ENCODE data around the gene ANKS1B. TPM values are rescaled to one million over a fixed set of nuclear protein-coding genes. Genes with fewer than 3 reads are reported as not detected.
"Not testable (repeated sequence)": the region's sequence is repeated elsewhere in the genome, so short reads cannot be mapped to it uniquely, and the experiment has no call there.

Gene ANKS1B
- total and polyA plus RNA-seq, 2 experiments from 2014 or later: 1.8 to 1.9 TPM

- no peaks in the 10 kb centered on the region for H3K9me3 ChIP-seq (ENCODE audit: low read depth)
- H3K4me1 ChIP-seq (ENCODE audit: low read depth): no peaks in the 10 kb centered on the region
- H3K4me3 ChIP-seq: no peak overlapping the region
- TF ChIP-seq CTCF (IDR thresholded peaks at IDR 0.05; ENCODE audit: low read depth, low read length): no peak
- H3K36me3 ChIP-seq: no peaks in the 10 kb centered on the region
- no peaks in the 10 kb centered on the region for H3K27me3 ChIP-seq
- H3K27ac ChIP-seq: no peak overlapping the region
- DNase-seq (ENCODE audit: low read depth in 1 of 2, low spot score in 1 of 2): no peak
Measured at GRCh38 chr12:99806304-99806703, 178.4 kb downstream of the ANKS1B start.

GRCh38 chr12:99804715-99805114 is 180.0 kb downstream of the ANKS1B start:
- no peaks in the 10 kb centered on the region for H3K27me3 ChIP-seq
- no peak overlapping the region for H3K4me3 ChIP-seq
- H3K36me3 ChIP-seq: no peaks in the 10 kb centered on the region
- no peak for TF ChIP-seq CTCF (IDR thresholded peaks at IDR 0.05; ENCODE audit: low read depth, low read length)
- H3K27ac ChIP-seq: no peak overlapping the region
- no peaks in the 10 kb centered on the region for H3K9me3 ChIP-seq (ENCODE audit: low read depth)
- DNase-seq (ENCODE audit: low read depth in 1 of 2, low spot score in 1 of 2): no peak
- H3K4me1 ChIP-seq (ENCODE audit: low read depth): no peaks in the 10 kb centered on the region

DNA sequence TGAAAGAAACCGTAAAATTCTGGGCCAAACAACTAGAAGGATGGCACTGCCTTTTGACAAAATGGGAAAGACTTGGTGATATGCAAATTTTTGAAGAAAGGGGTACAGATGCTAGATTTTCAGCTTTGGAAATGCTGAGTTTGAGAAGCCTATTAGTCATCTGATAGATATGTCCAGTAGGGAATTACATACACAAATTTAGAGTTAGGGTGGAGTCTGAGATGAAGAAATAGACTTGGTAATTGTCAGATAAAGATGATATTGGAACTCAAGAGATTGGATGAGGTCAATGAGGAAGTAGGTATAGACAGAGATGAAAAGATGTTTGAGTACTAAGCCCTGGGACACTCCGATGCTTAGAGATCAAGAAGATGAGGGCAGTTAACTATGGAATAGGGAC is 184.1 kb downstream of the ANKS1B start:
- TF ChIP-seq CTCF (IDR thresholded peaks at IDR 0.05; ENCODE audit: low read depth, low read length): no peak
- DNase-seq (ENCODE audit: low read depth in 1 of 2, low spot score in 1 of 2): no peak
- no peaks in the 10 kb centered on the region for H3K36me3 ChIP-seq

GRCh38 chr12:99797931-99798330 is 186.8 kb downstream of the ANKS1B start:
- H3K36me3 ChIP-seq; H3K27me3 ChIP-seq; H3K27ac ChIP-seq; H3K4me3 ChIP-seq; DNase-seq (ENCODE audit: low read depth in 1 of 2, low spot score in 1 of 2); H3K9me3 ChIP-seq (ENCODE audit: low read depth); H3K4me1 ChIP-seq (ENCODE audit: low read depth): not testable (repeated sequence)

More for the DNA sequence above, 184.1 kb downstream of the ANKS1B start:
- Histone ChIP-seq H3K4me1 (ENCODE audit: low read depth) (no peaks in the 10 kb centered on the region), H3K4me3 (no peak overlapping the region), H3K27ac (no peak overlapping the region), H3K27me3 (no peaks in the 10 kb centered on the region), H3K9me3 (ENCODE audit: low read depth) (no peaks in the 10 kb centered on the region)

DNA sequence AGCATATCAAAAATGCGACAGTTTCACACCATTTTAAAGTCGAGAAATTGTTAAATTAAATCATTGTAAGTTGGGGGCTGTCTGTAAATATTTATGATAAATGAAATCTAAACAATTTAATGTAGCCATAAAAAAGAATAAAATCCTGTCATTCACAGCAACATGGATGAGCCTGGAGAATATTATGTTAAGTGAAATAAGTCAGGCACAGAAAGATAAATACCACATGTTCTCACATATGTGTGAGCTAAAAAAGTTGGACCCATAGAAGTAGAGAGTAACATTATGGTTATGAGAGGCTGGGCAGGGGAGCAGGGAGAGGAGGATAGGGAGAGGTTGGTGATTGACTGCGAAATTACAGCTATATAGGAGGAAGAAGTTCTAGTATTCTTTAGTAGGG is 201.3 kb downstream of the ANKS1B start:
- Histone ChIP-seq H3K4me1 (ENCODE audit: low read depth) (peaks cover 6% of the 10 kb centered on the region), H3K36me3 (no peaks in the 10 kb centered on the region), H3K27ac (no peak overlapping the region), H3K9me3 (ENCODE audit: low read depth) (no peaks in the 10 kb centered on the region), H3K27me3 (no peaks in the 10 kb centered on the region), H3K4me3 (no peak overlapping the region)
- DNase-seq (ENCODE audit: low read depth in 1 of 2, low spot score in 1 of 2): no peak
- no peak for TF ChIP-seq CTCF (IDR thresholded peaks at IDR 0.05; ENCODE audit: low read depth, low read length)

DNA sequence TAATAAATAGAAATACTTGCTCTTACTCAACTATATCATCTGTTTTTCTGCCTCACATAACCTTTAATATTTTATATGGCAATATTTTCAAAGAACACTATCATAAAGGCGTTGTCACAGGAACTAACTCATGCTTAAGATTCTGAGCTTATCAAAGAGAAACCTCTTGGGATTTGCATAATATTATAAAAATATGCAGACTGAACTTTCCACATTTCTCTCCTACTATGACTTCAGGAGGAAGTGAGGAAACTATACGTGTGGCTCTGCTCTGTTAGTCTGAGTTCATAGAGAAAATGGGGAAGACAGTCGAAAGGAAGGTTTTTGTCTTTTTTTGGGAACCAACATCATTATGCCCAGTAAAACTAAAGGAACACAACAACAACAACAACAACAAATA is 212.5 kb downstream of the ANKS1B start:
- Histone ChIP-seq H3K4me1 (ENCODE audit: low read depth) (no peaks in the 10 kb centered on the region), H3K9me3 (ENCODE audit: low read depth) (no peaks in the 10 kb centered on the region), H3K27me3 (no peaks in the 10 kb centered on the region), H3K27ac (no peak overlapping the region), H3K36me3 (no peaks in the 10 kb centered on the region), H3K4me3 (no peak overlapping the region)
- TF ChIP-seq CTCF (IDR thresholded peaks at IDR 0.05; ENCODE audit: low read depth, low read length): no peak
- peak in 1 of 2 donors; percentile 29 for DNase-seq (ENCODE audit: low read depth in 1 of 2, low spot score in 1 of 2)
